ENCODE measurements around the gene MT1H.

The MT1H gene

GRCh38 chr16:56684256-56684925 is 14.8 kb downstream of the MT1H start:
- DNase-seq (ENCODE audit: low read depth in 1 of 2, low spot score in 1 of 2) = no peak

GRCh38 chr16:56684926-56685590 is 15.4 kb downstream of the MT1H start:
- DNase-seq (ENCODE audit: low read depth in 1 of 2, low spot score in 1 of 2) = no peak

- no peak for DNase-seq (ENCODE audit: low read depth in 1 of 2, low spot score in 1 of 2)
Measured at GRCh38 chr16:56686758-56687157, 17.1 kb downstream of the MT1H start.

GRCh38 chr16:56688762-56689161 is 19.1 kb downstream of the MT1H start:
- DNase-seq (ENCODE audit: low read depth in 1 of 2, low spot score in 1 of 2) = no peak

- no peak for DNase-seq (ENCODE audit: low read depth in 1 of 2, low spot score in 1 of 2)
Measured at GRCh38 chr16:56689171-56689570, 19.6 kb downstream of the MT1H start.

- DNase-seq (ENCODE audit: low read depth in 1 of 2, low spot score in 1 of 2) = no peak
Measured at GRCh38 chr16:56690420-56691122, 21.0 kb downstream of the MT1H start.

- no peak for DNase-seq (ENCODE audit: low read depth in 1 of 2, low spot score in 1 of 2)
Measured at GRCh38 chr16:56691885-56692284, 22.3 kb downstream of the MT1H start.

- DNase-seq (ENCODE audit: low read depth in 1 of 2, low spot score in 1 of 2) = no peak
Measured at GRCh38 chr16:56695246-56695645, 25.6 kb downstream of the MT1H start.

GRCh38 chr16:56697456-56698155 is 28.0 kb downstream of the MT1H start:
- DNase-seq (ENCODE audit: low read depth in 1 of 2, low spot score in 1 of 2) = no peak

- no peak for DNase-seq (ENCODE audit: low read depth in 1 of 2, low spot score in 1 of 2)
Measured at GRCh38 chr16:56700195-56700594, 30.6 kb downstream of the MT1H start.

- DNase-seq (ENCODE audit: low read depth in 1 of 2, low spot score in 1 of 2) = no peak
Measured at GRCh38 chr16:56700631-56701030, 31.0 kb downstream of the MT1H start.

GRCh38 chr16:56701534-56701933 is 31.9 kb downstream of the MT1H start:
- DNase-seq (ENCODE audit: low read depth in 1 of 2, low spot score in 1 of 2) = no peak

- no peak for DNase-seq (ENCODE audit: low read depth in 1 of 2, low spot score in 1 of 2)
Measured at GRCh38 chr16:56702836-56703235, 33.2 kb downstream of the MT1H start.

GRCh38 chr16:56708525-56709442 is 39.2 kb downstream of the MT1H start:
- no peak for DNase-seq (ENCODE audit: low read depth in 1 of 2, low spot score in 1 of 2)

- no peak for DNase-seq (ENCODE audit: low read depth in 1 of 2, low spot score in 1 of 2)
Measured at GRCh38 chr16:56709443-56710040, 39.9 kb downstream of the MT1H start.

GRCh38 chr16:56710181-56710737 is 40.6 kb downstream of the MT1H start:
- DNase-seq (ENCODE audit: low read depth in 1 of 2, low spot score in 1 of 2) = no peak

GRCh38 chr16:56711862-56712261 is 42.2 kb downstream of the MT1H start:
- no peak for DNase-seq (ENCODE audit: low read depth in 1 of 2, low spot score in 1 of 2)

- DNase-seq (ENCODE audit: low read depth in 1 of 2, low spot score in 1 of 2) = no peak
Measured at GRCh38 chr16:56713794-56714193, 44.2 kb downstream of the MT1H start.

GRCh38 chr16:56715126-56715525 is 45.5 kb downstream of the MT1H start:
- no peak for DNase-seq (ENCODE audit: low read depth in 1 of 2, low spot score in 1 of 2)

- no peak for DNase-seq (ENCODE audit: low read depth in 1 of 2, low spot score in 1 of 2)
Measured at GRCh38 chr16:56716761-56717160, 47.1 kb downstream of the MT1H start.

All from stimulated activated CD4-positive, alpha-beta T cell treated with anti-CD3 and anti-CD28 coated beads, Interleukin-15, amount 100 ng/mL, for 1 hour (primary cell).